ENCODE results near the gene CMTM3.
"Not testable (repeated sequence)": the region's sequence is repeated elsewhere in the genome, so short reads cannot be mapped to it uniquely, and the experiment has no call there.

Gene CMTM3

GRCh38 chr16:66580605-66581209 is 23.8 kb upstream of the CMTM3 start:
- no peak for DNase-seq (ENCODE audit: low read depth, low spot score)
- no peak overlapping the region for H3K4me3 ChIP-seq (ENCODE audit: low read length)

- H3K4me3 ChIP-seq (ENCODE audit: low read length) = no peak overlapping the region
- no peak for DNase-seq (ENCODE audit: low read depth, low spot score)
Measured at GRCh38 chr16:66581246-66581952, 23.1 kb upstream of the CMTM3 start.

GRCh38 chr16:66585481-66586239 is 18.8 kb upstream of the CMTM3 start:
- no peak for DNase-seq (ENCODE audit: low read depth, low spot score)
- H3K4me3 ChIP-seq (ENCODE audit: low read length) = no peak overlapping the region

GRCh38 chr16:66587881-66588600 is 16.5 kb upstream of the CMTM3 start:
- DNase-seq (ENCODE audit: low read depth, low spot score) = no peak
- no peak overlapping the region for H3K4me3 ChIP-seq (ENCODE audit: low read length)

- no peak overlapping the region for H3K4me3 ChIP-seq (ENCODE audit: low read length)
- peak; percentile 54 for DNase-seq (ENCODE audit: low read depth, low spot score)
Measured at GRCh38 chr16:66588981-66589713, 15.4 kb upstream of the CMTM3 start.

GRCh38 chr16:66590322-66590721 is 14.2 kb upstream of the CMTM3 start:
- H3K4me3 ChIP-seq (ENCODE audit: low read length) = peak overlapping the region; percentile 6
- DNase-seq (ENCODE audit: low read depth, low spot score) = peak; percentile 57

GRCh38 chr16:66591018-66591417 is 13.5 kb upstream of the CMTM3 start:
- no peak for DNase-seq (ENCODE audit: low read depth, low spot score)
- H3K4me3 ChIP-seq (ENCODE audit: low read length) = no peak overlapping the region

- H3K4me3 ChIP-seq (ENCODE audit: low read length) = no peak overlapping the region
Measured at GRCh38 chr16:66592241-66592640, 12.3 kb upstream of the CMTM3 start.

GRCh38 chr16:66592814-66593213 is 11.7 kb upstream of the CMTM3 start:
- DNase-seq (ENCODE audit: low read depth, low spot score) = no peak
- no peak overlapping the region for H3K4me3 ChIP-seq (ENCODE audit: low read length)

More at GRCh38 chr16:66592241-66592640, 12.3 kb upstream of the CMTM3 start:
- no peak for DNase-seq (ENCODE audit: low read depth, low spot score)

GRCh38 chr16:66594739-66595138 is 9.8 kb upstream of the CMTM3 start:
- DNase-seq (ENCODE audit: low read depth, low spot score) = no peak
- H3K4me3 ChIP-seq (ENCODE audit: low read length) = no peak overlapping the region

- not testable (repeated sequence) for H3K4me3 ChIP-seq (ENCODE audit: low read length); DNase-seq (ENCODE audit: low read depth, low spot score)
Measured at GRCh38 chr16:66596559-66596958, 7.9 kb upstream of the CMTM3 start.

GRCh38 chr16:66596986-66597848 is 7.3 kb upstream of the CMTM3 start:
- no peak for DNase-seq (ENCODE audit: low read depth, low spot score)
- no peak overlapping the region for H3K4me3 ChIP-seq (ENCODE audit: low read length)

- no peak for DNase-seq (ENCODE audit: low read depth, low spot score)
Measured at GRCh38 chr16:66598111-66598510, 6.4 kb upstream of the CMTM3 start.

GRCh38 chr16:66599726-66600125 is 4.8 kb upstream of the CMTM3 start:
- no peak overlapping the region for H3K4me3 ChIP-seq (ENCODE audit: low read length)
- peak; percentile 75 for DNase-seq (ENCODE audit: low read depth, low spot score)

More at GRCh38 chr16:66598111-66598510, 6.4 kb upstream of the CMTM3 start:
- no peak overlapping the region for H3K4me3 ChIP-seq (ENCODE audit: low read length)

- H3K4me3 ChIP-seq (ENCODE audit: low read length) = no peak overlapping the region
- no peak for DNase-seq (ENCODE audit: low read depth, low spot score)
Measured at GRCh38 chr16:66600477-66600876, 4.0 kb upstream of the CMTM3 start.

GRCh38 chr16:66601471-66601870 is 3.0 kb upstream of the CMTM3 start:
- no peak overlapping the region for H3K4me3 ChIP-seq (ENCODE audit: low read length)
- no peak for DNase-seq (ENCODE audit: low read depth, low spot score)

GRCh38 chr16:66603537-66604375 is 748 bp upstream of the CMTM3 start:
- peak overlapping the region; percentile 78 for H3K4me3 ChIP-seq (ENCODE audit: low read length)
- DNase-seq (ENCODE audit: low read depth, low spot score) = peak; percentile 87
